Measurements from ENCODE around the gene RABGAP1.

The RABGAP1 gene

DNA sequence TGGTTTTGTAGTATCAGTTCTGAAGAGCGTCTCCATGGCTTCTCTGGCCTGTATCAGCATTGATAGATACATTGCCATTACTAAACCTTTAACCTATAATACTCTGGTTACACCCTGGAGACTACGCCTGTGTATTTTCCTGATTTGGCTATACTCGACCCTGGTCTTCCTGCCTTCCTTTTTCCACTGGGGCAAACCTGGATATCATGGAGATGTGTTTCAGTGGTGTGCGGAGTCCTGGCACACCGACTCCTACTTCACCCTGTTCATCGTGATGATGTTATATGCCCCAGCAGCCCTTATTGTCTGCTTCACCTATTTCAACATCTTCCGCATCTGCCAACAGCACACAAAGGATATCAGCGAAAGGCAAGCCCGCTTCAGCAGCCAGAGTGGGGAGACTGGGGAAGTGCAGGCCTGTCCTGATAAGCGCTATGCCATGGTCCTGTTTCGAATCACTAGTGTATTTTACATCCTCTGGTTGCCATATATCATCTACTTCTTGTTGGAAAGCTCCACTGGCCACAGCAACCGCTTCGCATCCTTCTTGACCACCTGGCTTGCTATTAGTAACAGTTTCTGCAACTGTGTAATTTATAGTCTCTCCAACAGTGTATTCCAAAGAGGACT, 94.2 kb downstream of the RABGAP1 start:
- ChIA-PET CTCF (interaction anchor here (0.9 kb wide), 1 partner anchor 11 kb away, joined by 3 read pairs; no protein-coding TSS in a partner anchor), POLR2A (no interaction called here)
- TF ChIP-seq ZNF510 (tag by site-specific recombination; IDR thresholded peaks at IDR 0.05; ENCODE audit: insufficient replicate concordance) (no peak), ZNF548 (tag by site-specific recombination; IDR thresholded peaks at IDR 0.05) (no peak), ZNF792 (tag by site-specific recombination; IDR thresholded peaks at IDR 0.05) (no peak), ZNF585B (tag by site-specific recombination; IDR thresholded peaks at IDR 0.05) (no peak), BCL11A (tag by site-specific recombination; IDR thresholded peaks at IDR 0.05; ENCODE audit: low read depth) (no peak), SCRT2 (tag by site-specific recombination; IDR thresholded peaks at IDR 0.05) (no peak), KLF7 (tag by site-specific recombination; IDR thresholded peaks at IDR 0.05; ENCODE audit: borderline replicate concordance) (no peak), KLF8 (tag by site-specific recombination; IDR thresholded peaks at IDR 0.05) (no peak), ZNF433 (tag by site-specific recombination; IDR thresholded peaks at IDR 0.05; ENCODE audit: low read depth) (no peak), ZBTB1 (tag by site-specific recombination; IDR thresholded peaks at IDR 0.05) (no peak), ZNF701 (tag by site-specific recombination; IDR thresholded peaks at IDR 0.05) (no peak), ZNF544 (tag by site-specific recombination; IDR thresholded peaks at IDR 0.05) (no peak), ZNF24 (tag by site-specific recombination; IDR thresholded peaks at IDR 0.05) (no peak), ZNF121 (tag by site-specific recombination; IDR thresholded peaks at IDR 0.05) (no peak), ZNF830 (tag by site-specific recombination; IDR thresholded peaks at IDR 0.05; ENCODE audit: low read depth) (no peak)
- TF ChIP-seq, protein P1, sequence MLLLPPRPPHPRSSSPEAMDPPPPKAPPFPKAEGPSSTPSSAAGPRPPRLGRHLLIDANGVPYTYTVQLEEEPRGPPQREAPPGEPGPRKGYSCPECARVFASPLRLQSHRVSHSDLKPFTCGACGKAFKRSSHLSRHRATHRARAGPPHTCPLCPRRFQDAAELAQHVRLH (tag by site-specific recombination; IDR thresholded peaks at IDR 0.05) = no peak
- Histone ChIP-seq H3K36me3 (ENCODE audit: control insufficient read depth in 2 of 2, insufficient read depth in 1 of 2, low read length in 2 of 2) (peaks cover 0 to 33% of the 10 kb centered on the region in 2 experiments; a peak in 1 of 3 replicates), H3K4me1 (ENCODE audit: control insufficient read depth, insufficient read depth, low read length) (no peaks in the 10 kb centered on the region), H3K4me3 (ENCODE audit: low read depth, low read length) (no peak overlapping the region), H3K9me3 (ENCODE audit: control insufficient read depth, insufficient read depth, low read depth, low read length) (no peaks in the 10 kb centered on the region), H3K27ac (ENCODE audit: extremely low read depth, low read depth, low read length) (no peak overlapping the region)

DNA sequence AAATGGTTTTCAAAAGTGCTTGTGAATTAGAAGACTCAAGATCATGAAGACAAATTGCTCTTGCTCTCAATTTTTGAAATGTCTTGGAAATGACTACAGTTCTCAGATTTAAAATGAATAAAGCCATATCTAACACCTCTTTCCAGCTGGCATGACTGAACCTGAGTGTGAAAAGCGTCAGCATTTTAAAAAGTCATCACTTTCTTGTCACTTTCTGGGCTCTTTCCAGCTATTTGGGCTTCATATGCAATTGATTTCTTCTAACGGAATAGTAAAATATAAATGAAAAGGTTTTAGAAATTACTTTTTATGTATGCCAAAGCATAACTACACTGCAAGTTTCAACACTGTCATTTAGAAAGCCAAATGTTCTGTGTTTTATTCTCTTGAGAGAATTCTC, 95.0 kb downstream of the RABGAP1 start:
- ChIA-PET CTCF (no interaction called here), POLR2A (no interaction called here)
- Histone ChIP-seq H3K27ac (ENCODE audit: extremely low read depth, low read depth, low read length) (no peak overlapping the region), H3K36me3 (ENCODE audit: control insufficient read depth in 2 of 2, insufficient read depth in 1 of 2, low read length in 2 of 2) (peaks cover 0 to 33% of the 10 kb centered on the region in 2 experiments; a peak in 1 of 3 replicates), H3K4me3 (ENCODE audit: low read depth, low read length) (no peak overlapping the region), H3K4me1 (ENCODE audit: control insufficient read depth, insufficient read depth, low read length) (no peaks in the 10 kb centered on the region), H3K9me3 (ENCODE audit: control insufficient read depth, insufficient read depth, low read depth, low read length) (no peaks in the 10 kb centered on the region)
- TF ChIP-seq OVOL3 (tag by site-specific recombination; IDR thresholded peaks at IDR 0.05) = no peak
- TF ChIP-seq MZF1 (tag by site-specific recombination; IDR thresholded peaks at IDR 0.05; ENCODE audit: borderline replicate concordance) = no peak
- TF ChIP-seq ZFHX2 (tag by site-specific recombination; conservative IDR thresholded peaks at IDR 0.05) = no peak
- TF ChIP-seq, protein P2, sequence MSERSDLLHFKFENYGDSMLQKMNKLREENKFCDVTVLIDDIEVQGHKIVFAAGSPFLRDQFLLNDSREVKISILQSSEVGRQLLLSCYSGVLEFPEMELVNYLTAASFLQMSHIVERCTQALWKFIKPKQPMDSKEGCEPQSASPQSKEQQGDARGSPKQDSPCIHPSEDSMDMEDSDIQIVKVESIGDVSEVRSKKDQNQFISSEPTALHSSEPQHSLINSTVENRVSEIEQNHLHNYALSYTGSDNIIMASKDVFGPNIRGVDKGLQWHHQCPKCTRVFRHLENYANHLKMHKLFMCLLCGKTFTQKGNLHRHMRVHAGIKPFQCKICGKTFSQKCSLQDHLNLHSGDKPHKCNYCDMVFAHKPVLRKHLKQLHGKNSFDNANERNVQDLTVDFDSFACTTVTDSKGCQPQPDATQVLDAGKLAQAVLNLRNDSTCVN (tag by site-specific recombination; optimal IDR thresholded peaks at IDR 0.05) = no peak
- no peak for TF ChIP-seq KLF10 (tag by site-specific recombination; IDR thresholded peaks at IDR 0.05)
- TF ChIP-seq ZNF37A (tag by site-specific recombination; IDR thresholded peaks at IDR 0.05) = no peak
- TF ChIP-seq, protein P3, sequence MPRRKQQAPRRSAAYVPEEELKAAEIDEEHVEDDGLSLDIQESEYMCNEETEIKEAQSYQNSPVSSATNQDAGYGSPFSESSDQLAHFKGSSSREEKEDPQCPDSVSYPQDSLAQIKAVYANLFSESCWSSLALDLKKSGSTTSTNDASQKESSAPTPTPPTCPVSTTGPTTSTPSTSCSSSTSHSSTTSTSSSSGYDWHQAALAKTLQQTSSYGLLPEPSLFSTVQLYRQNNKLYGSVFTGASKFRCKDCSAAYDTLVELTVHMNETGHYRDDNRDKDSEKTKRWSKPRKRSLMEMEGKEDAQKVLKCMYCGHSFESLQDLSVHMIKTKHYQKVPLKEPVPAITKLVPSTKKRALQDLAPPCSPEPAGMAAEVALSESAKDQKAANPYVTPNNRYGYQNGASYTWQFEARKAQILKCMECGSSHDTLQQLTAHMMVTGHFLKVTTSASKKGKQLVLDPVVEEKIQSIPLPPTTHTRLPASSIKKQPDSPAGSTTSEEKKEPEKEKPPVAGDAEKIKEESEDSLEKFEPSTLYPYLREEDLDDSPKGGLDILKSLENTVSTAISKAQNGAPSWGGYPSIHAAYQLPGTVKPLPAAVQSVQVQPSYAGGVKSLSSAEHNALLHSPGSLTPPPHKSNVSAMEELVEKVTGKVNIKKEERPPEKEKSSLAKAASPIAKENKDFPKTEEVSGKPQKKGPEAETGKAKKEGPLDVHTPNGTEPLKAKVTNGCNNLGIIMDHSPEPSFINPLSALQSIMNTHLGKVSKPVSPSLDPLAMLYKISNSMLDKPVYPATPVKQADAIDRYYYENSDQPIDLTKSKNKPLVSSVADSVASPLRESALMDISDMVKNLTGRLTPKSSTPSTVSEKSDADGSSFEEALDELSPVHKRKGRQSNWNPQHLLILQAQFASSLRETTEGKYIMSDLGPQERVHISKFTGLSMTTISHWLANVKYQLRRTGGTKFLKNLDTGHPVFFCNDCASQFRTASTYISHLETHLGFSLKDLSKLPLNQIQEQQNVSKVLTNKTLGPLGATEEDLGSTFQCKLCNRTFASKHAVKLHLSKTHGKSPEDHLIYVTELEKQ (tag by site-specific recombination; IDR thresholded peaks at IDR 0.05; ENCODE audit: borderline replicate concordance) = no peak
- TF ChIP-seq, protein P4, sequence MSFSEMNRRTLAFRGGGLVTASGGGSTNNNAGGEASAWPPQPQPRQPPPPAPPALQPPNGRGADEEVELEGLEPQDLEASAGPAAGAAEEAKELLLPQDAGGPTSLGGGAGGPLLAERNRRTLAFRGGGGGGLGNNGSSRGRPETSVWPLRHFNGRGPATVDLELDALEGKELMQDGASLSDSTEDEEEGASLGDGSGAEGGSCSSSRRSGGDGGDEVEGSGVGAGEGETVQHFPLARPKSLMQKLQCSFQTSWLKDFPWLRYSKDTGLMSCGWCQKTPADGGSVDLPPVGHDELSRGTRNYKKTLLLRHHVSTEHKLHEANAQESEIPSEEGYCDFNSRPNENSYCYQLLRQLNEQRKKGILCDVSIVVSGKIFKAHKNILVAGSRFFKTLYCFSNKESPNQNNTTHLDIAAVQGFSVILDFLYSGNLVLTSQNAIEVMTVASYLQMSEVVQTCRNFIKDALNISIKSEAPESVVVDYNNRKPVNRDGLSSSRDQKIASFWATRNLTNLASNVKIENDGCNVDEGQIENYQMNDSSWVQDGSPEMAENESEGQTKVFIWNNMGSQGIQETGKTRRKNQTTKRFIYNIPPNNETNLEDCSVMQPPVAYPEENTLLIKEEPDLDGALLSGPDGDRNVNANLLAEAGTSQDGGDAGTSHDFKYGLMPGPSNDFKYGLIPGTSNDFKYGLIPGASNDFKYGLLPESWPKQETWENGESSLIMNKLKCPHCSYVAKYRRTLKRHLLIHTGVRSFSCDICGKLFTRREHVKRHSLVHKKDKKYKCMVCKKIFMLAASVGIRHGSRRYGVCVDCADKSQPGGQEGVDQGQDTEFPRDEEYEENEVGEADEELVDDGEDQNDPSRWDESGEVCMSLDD (tag by site-specific recombination; IDR thresholded peaks at IDR 0.05) = no peak
- no peak for TF ChIP-seq HOXC10 (CRISPR knock-in tag; IDR thresholded peaks at IDR 0.05)
- no peak for TF ChIP-seq ZNF114 (tag by site-specific recombination; IDR thresholded peaks at IDR 0.05)
- no peak for TF ChIP-seq RBAK (tag by site-specific recombination; IDR thresholded peaks at IDR 0.05)
- no peak for TF ChIP-seq ZNF404 (tag by site-specific recombination; IDR thresholded peaks at IDR 0.05)
- TF ChIP-seq ZSCAN16 (tag by site-specific recombination; IDR thresholded peaks at IDR 0.05) = no peak

Data from HEK293 (cell line).